ENCODE results near the gene KCND2.

KCND2 gene

GRCh38 chr7:120709972-120710320 lies 437.0 kb downstream of the KCND2 start:
- no peak for DNase-seq

- DNase-seq = no peak
These were observed 442.0 kb downstream of the KCND2 start for GRCh38 chr7:120714945-120715344.

GRCh38 chr7:120716307-120716706 lies 443.3 kb downstream of the KCND2 start:
- DNase-seq = no peak

- no peak for DNase-seq
These were observed 444.2 kb downstream of the KCND2 start for GRCh38 chr7:120717166-120717565.

GRCh38 chr7:120718361-120718760 lies 445.4 kb downstream of the KCND2 start:
- no peak for DNase-seq

- no peak for DNase-seq
These were observed 447.3 kb downstream of the KCND2 start for GRCh38 chr7:120720317-120720716.

- no peak for DNase-seq
These were observed 450.8 kb downstream of the KCND2 start for GRCh38 chr7:120723465-120724385.

- no peak for DNase-seq
These were observed 451.5 kb downstream of the KCND2 start for GRCh38 chr7:120724448-120724847.

GRCh38 chr7:120724955-120725354 lies 452.0 kb downstream of the KCND2 start:
- DNase-seq = no peak

- peak; percentile 28 for DNase-seq
These were observed 452.5 kb downstream of the KCND2 start for GRCh38 chr7:120725376-120726039.

GRCh38 chr7:120729245-120729644 lies 456.3 kb downstream of the KCND2 start:
- no peak for DNase-seq

- no peak for DNase-seq
These were observed 458.3 kb downstream of the KCND2 start for GRCh38 chr7:120731271-120731670.

- no peak for DNase-seq
These were observed 459.3 kb downstream of the KCND2 start for GRCh38 chr7:120732256-120732655.

GRCh38 chr7:120733143-120733542 lies 460.2 kb downstream of the KCND2 start:
- no peak for DNase-seq

- no peak for DNase-seq
These were observed 460.9 kb downstream of the KCND2 start for GRCh38 chr7:120733835-120734234.

- DNase-seq = no peak
These were observed 462.8 kb downstream of the KCND2 start for GRCh38 chr7:120735791-120736190.

GRCh38 chr7:120738816-120739215 lies 465.8 kb downstream of the KCND2 start:
- DNase-seq = no peak

GRCh38 chr7:120740348-120740747 lies 467.4 kb downstream of the KCND2 start:
- no peak for DNase-seq

GRCh38 chr7:120741371-120742042 lies 468.5 kb downstream of the KCND2 start:
- peak; percentile 61 for DNase-seq

- peak; percentile 38 for DNase-seq
These were observed 469.4 kb downstream of the KCND2 start for GRCh38 chr7:120742372-120742771.

GRCh38 chr7:120743128-120743527 lies 470.2 kb downstream of the KCND2 start:
- no peak for DNase-seq

GRCh38 chr7:120760050-120760449 lies 487.1 kb downstream of the KCND2 start:
- DNase-seq = no peak

- no peak for DNase-seq
These were observed 487.9 kb downstream of the KCND2 start for GRCh38 chr7:120760851-120761250.

- no peak for DNase-seq
These were observed 497.2 kb downstream of the KCND2 start for GRCh38 chr7:120770206-120770605.
